Neural cell (in vitro differentiated cells): ENCODE data around the gene PCSK1N. TPM values are rescaled to one million over a fixed set of nuclear protein-coding genes. Genes with fewer than 3 reads are reported as not detected.
A peak's percentile ranks its signal among the peaks of the same experiment; 100 is the strongest.

ENCODE experiments used
- H2AFZ ChIP-seq: fragments of 200-600, 300-800 bp; sonication (generic), shearing (Covaris generic); 2 replicates; pipeline ENCODE4 v1.6.0; 2014; ENCODE audit warnings: low read depth, mild to moderate bottlenecking, antibody characterized with exemption, low read length, moderate library complexity
- H3F3A ChIP-seq: fragments of 200-600 bp; shearing (Covaris generic); 2 replicates; pipeline ENCODE4 v1.6.1; 2016; ENCODE audit warnings: mild to moderate bottlenecking, moderate library complexity, mixed read lengths, antibody characterized with exemption, low read length; ENCODE audit not compliant: insufficient read depth, poor library complexity, severe bottlenecking
- H3K27ac ChIP-seq: fragments of 200-600, 300-800 bp; sonication (generic), shearing (Covaris generic); 2 replicates; pipeline ENCODE4 v1.5.1; 2014; ENCODE audit warnings: mild to moderate bottlenecking, low read length, moderate library complexity
- H3K27me3 ChIP-seq: fragments of 300-800, 200-600 bp; sonication (generic), shearing (Covaris generic); 2 replicates; pipeline ENCODE4 v1.6.0; 2014; ENCODE audit warnings: mild to moderate bottlenecking, low read depth, low read length, moderate library complexity; ENCODE audit not compliant: insufficient read depth
- H3K36me3 ChIP-seq: fragments of 300-800, 200-600 bp; sonication (generic), shearing (Covaris generic); 2 replicates; pipeline ENCODE4 v1.5.1; 2014; ENCODE audit warnings: mild to moderate bottlenecking, antibody characterized with exemption, low read length, moderate library complexity; ENCODE audit not compliant: insufficient read depth
- H3K4me2 ChIP-seq: fragments of 300-800, 200-600 bp; sonication (generic), shearing (Covaris generic); 2 replicates; pipeline ENCODE4 v1.6.0; 2014; ENCODE audit warnings: mild to moderate bottlenecking, low read length
- H3K4me3 ChIP-seq: fragments of 300-800, 200-600 bp; sonication (generic), shearing (Covaris generic); 2 replicates; pipeline ENCODE4 v1.5.1; 2014; ENCODE audit warnings: mild to moderate bottlenecking, low read length, moderate library complexity
- H3K79me2 ChIP-seq: fragments of 200-600 bp; shearing (Covaris generic); replicated peaks from 2 replicates; pipeline ENCODE4 v1.6.0; 2014; ENCODE audit warnings: mild to moderate bottlenecking, low read length, moderate library complexity; ENCODE audit not compliant: insufficient read depth
- H3K9ac ChIP-seq: fragments of 300-800, 200-600 bp; sonication (generic), shearing (Covaris generic); 2 replicates; pipeline ENCODE4 v1.6.1; 2016; ENCODE audit warnings: mild to moderate bottlenecking, low read length, mixed read lengths
- H3K9me2 ChIP-seq: fragments of 200-600 bp; shearing (Covaris generic); 2 replicates; pipeline ENCODE4 v1.6.1; 2016; ENCODE audit warnings: mild to moderate bottlenecking, low read length, mixed read lengths; ENCODE audit not compliant: insufficient read depth
- H3K9me3 ChIP-seq: fragments of 200-600, 300-800 bp; sonication (generic), shearing (Covaris generic); 2 replicates; pipeline ENCODE4 v1.6.1; 2016; ENCODE audit warnings: mild to moderate bottlenecking, mixed run types, low read length, moderate library complexity, mixed read lengths
- H4K20me1 ChIP-seq: fragments of 200-600 bp; shearing (Covaris generic); 2 replicates; pipeline ENCODE4 v1.6.1; 2016; ENCODE audit warnings: mild to moderate bottlenecking, mixed run types; ENCODE audit not compliant: insufficient read depth
- EP300 ChIP-seq: fragments of 450-650 bp; conservative IDR thresholded peaks from 2 replicates; pipeline ENCODE4 v1.6.1; 2014; ENCODE audit warnings: antibody characterized with exemption, mild to moderate bottlenecking, moderate library complexity; ENCODE audit not compliant: poor library complexity, severe bottlenecking
- EZH2 ChIP-seq: fragments of 200-600, 300-800 bp; shearing (Covaris generic), sonication (generic); IDR thresholded peaks from 2 replicates; pipeline ENCODE4 v1.6.1; 2014; ENCODE audit warnings: antibody characterized with exemption, low read length, borderline replicate concordance, mild to moderate bottlenecking; ENCODE audit not compliant: insufficient read depth, poor library complexity, severe bottlenecking
- MXI1 ChIP-seq: fragments of 450-650 bp; conservative IDR thresholded peaks from 2 replicates; pipeline ENCODE4 v1.6.1; 2014; ENCODE audit warnings: antibody characterized with exemption, mild to moderate bottlenecking; ENCODE audit not compliant: poor library complexity, severe bottlenecking
- POLR2AphosphoS5 ChIP-seq: IDR thresholded peaks from 2 replicates; pipeline ENCODE4 v1.6.1; 2012
- RAD21 ChIP-seq: fragments of 450-650 bp; conservative IDR thresholded peaks from 2 replicates; pipeline ENCODE4 v1.6.1; 2014; ENCODE audit warnings: antibody characterized with exemption, mild to moderate bottlenecking, moderate library complexity
- SMC3 ChIP-seq: fragments of 450-650 bp; conservative IDR thresholded peaks from 2 replicates; pipeline ENCODE4 v1.6.1; 2014; ENCODE audit warnings: antibody characterized with exemption, mild to moderate bottlenecking, moderate library complexity; ENCODE audit not compliant: poor library complexity
- TAF1 ChIP-seq: IDR thresholded peaks from 2 replicates; pipeline ENCODE4 v1.6.1; 2012; ENCODE audit warnings: low read depth
- polyA plus RNA-seq: library from polyadenylated mRNA; depleted of rRNA; stranded (reverse); fragments of >200 nt; gene quantifications from 2 replicates; pipeline ENCODE4 v1.2.3, GENCODE V29; 2014
- TF ChIP-seq, protein P1 (sequence below): IDR thresholded peaks from 2 replicates; pipeline ENCODE4 v1.6.1; 2012; ENCODE audit warnings: borderline replicate concordance
- TF ChIP-seq, protein P2 (sequence below): fragments of 450-650 bp; IDR thresholded peaks from 2 replicates; pipeline ENCODE4 v1.5.1; 2014; ENCODE audit warnings: antibody characterized with exemption, mild to moderate bottlenecking, moderate library complexity; ENCODE audit not compliant: poor library complexity, severe bottlenecking

PCSK1N gene
- polyA plus RNA-seq, 1 donor from 2014 or later = 232 TPM

DNA sequence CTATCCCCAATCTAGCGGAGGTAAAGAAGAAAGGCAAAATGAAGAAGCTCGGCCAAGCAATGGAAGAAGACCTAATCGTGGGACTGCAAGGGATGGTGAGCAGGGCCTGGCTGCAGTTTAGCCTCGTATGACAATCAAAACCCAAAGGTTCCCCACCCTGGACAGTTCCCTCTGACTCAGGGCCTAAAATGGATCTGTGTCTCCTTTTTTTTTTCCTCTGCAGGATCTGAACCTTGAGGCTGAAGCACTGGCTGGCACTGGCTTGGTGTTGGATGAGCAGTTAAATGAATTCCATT, 32.6 kb downstream of the PCSK1N start:
- H3F3A ChIP-seq = no peaks in the 10 kb centered on the region
- H3K9me3 ChIP-seq = no peaks in the 10 kb centered on the region
- H3K27me3 ChIP-seq = no peaks in the 10 kb centered on the region
- no peaks in the 10 kb centered on the region for H3K36me3 ChIP-seq
- no peak for TF ChIP-seq EZH2
- no peak for TF ChIP-seq SMC3
- TF ChIP-seq, protein P1, sequence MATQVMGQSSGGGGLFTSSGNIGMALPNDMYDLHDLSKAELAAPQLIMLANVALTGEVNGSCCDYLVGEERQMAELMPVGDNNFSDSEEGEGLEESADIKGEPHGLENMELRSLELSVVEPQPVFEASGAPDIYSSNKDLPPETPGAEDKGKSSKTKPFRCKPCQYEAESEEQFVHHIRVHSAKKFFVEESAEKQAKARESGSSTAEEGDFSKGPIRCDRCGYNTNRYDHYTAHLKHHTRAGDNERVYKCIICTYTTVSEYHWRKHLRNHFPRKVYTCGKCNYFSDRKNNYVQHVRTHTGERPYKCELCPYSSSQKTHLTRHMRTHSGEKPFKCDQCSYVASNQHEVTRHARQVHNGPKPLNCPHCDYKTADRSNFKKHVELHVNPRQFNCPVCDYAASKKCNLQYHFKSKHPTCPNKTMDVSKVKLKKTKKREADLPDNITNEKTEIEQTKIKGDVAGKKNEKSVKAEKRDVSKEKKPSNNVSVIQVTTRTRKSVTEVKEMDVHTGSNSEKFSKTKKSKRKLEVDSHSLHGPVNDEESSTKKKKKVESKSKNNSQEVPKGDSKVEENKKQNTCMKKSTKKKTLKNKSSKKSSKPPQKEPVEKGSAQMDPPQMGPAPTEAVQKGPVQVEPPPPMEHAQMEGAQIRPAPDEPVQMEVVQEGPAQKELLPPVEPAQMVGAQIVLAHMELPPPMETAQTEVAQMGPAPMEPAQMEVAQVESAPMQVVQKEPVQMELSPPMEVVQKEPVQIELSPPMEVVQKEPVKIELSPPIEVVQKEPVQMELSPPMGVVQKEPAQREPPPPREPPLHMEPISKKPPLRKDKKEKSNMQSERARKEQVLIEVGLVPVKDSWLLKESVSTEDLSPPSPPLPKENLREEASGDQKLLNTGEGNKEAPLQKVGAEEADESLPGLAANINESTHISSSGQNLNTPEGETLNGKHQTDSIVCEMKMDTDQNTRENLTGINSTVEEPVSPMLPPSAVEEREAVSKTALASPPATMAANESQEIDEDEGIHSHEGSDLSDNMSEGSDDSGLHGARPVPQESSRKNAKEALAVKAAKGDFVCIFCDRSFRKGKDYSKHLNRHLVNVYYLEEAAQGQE = no peak
- TF ChIP-seq RAD21 = no peak
- TF ChIP-seq TAF1 = no peak
- no peak for TF ChIP-seq MXI1
- TF ChIP-seq POLR2AphosphoS5 = no peak
- no peaks in the 10 kb centered on the region for H3K9me2 ChIP-seq
- peak overlapping the region; percentile 92 for H3K9ac ChIP-seq
- H2AFZ ChIP-seq = no peak overlapping the region
- H3K4me3 ChIP-seq = peak overlapping the region; percentile 77
- H3K27ac ChIP-seq = peak overlapping the region; percentile 91
- H3K4me2 ChIP-seq = peak overlapping the region; percentile 25
- no peaks in the 10 kb centered on the region for H4K20me1 ChIP-seq
- no peaks in the 10 kb centered on the region for H3K79me2 ChIP-seq

DNA sequence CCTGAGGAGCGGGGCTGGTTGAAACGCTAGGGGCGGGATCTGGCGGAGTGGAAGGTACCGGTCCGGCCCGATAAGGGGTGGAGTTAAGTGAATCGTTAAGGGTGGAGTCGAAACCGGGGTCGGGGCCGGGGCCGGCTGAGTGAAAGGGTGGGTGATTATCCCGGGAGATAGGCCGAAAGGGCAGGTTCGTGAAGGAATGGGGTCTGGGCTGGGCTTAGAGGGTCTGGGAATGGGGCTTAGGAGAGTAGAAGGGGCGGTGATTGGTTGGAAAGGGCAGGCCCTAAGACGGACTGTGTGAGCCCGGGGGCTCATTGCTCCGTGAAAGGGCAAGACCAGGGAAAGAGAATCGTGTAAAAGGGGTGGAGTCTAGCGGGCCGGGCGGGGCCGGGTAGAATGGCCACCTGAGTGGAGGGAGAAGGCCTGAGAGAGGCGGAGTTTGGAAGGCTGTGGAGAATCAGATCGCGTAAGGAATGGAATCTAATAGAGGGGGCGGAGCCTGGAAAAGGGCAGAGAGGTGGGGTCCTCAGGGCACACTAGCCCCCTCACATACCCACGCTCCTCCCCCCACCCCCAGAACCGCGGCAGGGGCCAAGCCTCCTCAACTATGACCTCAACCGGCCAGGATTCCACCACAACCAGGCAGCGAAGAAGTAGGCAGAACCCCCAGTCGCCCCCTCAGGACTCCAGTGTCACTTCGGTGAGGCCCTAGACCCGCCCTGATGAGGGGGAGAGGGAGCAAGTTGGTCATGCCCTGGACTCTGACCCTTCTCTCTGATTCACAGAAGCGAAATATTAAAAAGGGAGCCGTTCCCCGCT, 33.1 kb downstream of the PCSK1N start:
- no peaks in the 10 kb centered on the region for H3K9me2 ChIP-seq
- H3F3A ChIP-seq = no peaks in the 10 kb centered on the region
- no peaks in the 10 kb centered on the region for H3K27me3 ChIP-seq
- H3K4me2 ChIP-seq = peak overlapping the region; percentile 25
- TF ChIP-seq SMC3 = peak; percentile 39
- TF ChIP-seq EP300 = no peak
- peak; percentile 72 for TF ChIP-seq POLR2AphosphoS5
- peak; percentile 32 for TF ChIP-seq RAD21
- no peak for TF ChIP-seq EZH2
- no peak for TF ChIP-seq MXI1
- TF ChIP-seq, protein P1 = peak; percentile 29
- TF ChIP-seq, protein P2, sequence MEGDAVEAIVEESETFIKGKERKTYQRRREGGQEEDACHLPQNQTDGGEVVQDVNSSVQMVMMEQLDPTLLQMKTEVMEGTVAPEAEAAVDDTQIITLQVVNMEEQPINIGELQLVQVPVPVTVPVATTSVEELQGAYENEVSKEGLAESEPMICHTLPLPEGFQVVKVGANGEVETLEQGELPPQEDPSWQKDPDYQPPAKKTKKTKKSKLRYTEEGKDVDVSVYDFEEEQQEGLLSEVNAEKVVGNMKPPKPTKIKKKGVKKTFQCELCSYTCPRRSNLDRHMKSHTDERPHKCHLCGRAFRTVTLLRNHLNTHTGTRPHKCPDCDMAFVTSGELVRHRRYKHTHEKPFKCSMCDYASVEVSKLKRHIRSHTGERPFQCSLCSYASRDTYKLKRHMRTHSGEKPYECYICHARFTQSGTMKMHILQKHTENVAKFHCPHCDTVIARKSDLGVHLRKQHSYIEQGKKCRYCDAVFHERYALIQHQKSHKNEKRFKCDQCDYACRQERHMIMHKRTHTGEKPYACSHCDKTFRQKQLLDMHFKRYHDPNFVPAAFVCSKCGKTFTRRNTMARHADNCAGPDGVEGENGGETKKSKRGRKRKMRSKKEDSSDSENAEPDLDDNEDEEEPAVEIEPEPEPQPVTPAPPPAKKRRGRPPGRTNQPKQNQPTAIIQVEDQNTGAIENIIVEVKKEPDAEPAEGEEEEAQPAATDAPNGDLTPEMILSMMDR = no peak
- peak overlapping the region; percentile 92 for H3K9ac ChIP-seq
- no peaks in the 10 kb centered on the region for H3K79me2 ChIP-seq
- H3K36me3 ChIP-seq = no peaks in the 10 kb centered on the region
- no peaks in the 10 kb centered on the region for H4K20me1 ChIP-seq
- peak overlapping the region; percentile 91 for H3K27ac ChIP-seq
- peak overlapping the region; percentile 77 for H3K4me3 ChIP-seq
- H2AFZ ChIP-seq = peak overlapping the region; percentile 51
- no peaks in the 10 kb centered on the region for H3K9me3 ChIP-seq
